GM18867 (cell line): ENCODE measurements around the gene TMEM101.
"Not testable (repeated sequence)": the region's sequence is repeated elsewhere in the genome, so short reads cannot be mapped to it uniquely, and the experiment has no call there.

ENCODE experiments used
- ATAC-seq: cut with Tn5 transposase; IDR thresholded peaks from one replicate; pipeline ENCODE4 v1.9.1; 2021; ENCODE audit warnings: mild to moderate bottlenecking, moderate library complexity; ENCODE audit not compliant: unreplicated experiment

Gene TMEM101

DNA sequence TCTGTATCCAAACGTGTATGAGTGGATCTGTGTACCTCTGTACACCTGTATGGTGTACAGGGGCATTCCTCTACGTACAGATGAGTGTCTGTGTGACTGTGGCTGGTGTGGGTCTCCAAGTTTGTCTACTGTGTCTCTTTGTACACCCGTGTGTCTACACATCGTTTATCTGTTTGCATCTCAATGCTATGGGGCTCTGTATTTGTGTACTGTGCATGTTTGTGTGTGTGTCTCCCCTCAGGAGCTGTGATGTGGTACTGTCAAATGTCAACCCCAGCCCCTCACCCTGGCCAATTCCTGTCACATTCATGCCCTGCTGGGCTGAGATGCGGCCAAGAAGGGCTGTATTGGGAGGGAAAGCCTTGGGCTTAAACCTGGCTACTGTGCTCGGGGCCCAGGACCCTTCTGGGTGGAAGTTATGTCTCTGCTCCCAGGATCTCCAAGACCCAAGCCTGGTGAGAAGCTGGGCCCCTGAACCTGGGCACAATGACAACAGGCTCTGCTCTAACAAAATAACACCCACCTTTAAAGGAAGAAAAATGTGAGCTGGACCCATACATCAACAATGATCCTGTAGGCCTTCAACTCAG lies 13.8 kb downstream of the TMEM101 start:
- ATAC-seq: no peak

DNA sequence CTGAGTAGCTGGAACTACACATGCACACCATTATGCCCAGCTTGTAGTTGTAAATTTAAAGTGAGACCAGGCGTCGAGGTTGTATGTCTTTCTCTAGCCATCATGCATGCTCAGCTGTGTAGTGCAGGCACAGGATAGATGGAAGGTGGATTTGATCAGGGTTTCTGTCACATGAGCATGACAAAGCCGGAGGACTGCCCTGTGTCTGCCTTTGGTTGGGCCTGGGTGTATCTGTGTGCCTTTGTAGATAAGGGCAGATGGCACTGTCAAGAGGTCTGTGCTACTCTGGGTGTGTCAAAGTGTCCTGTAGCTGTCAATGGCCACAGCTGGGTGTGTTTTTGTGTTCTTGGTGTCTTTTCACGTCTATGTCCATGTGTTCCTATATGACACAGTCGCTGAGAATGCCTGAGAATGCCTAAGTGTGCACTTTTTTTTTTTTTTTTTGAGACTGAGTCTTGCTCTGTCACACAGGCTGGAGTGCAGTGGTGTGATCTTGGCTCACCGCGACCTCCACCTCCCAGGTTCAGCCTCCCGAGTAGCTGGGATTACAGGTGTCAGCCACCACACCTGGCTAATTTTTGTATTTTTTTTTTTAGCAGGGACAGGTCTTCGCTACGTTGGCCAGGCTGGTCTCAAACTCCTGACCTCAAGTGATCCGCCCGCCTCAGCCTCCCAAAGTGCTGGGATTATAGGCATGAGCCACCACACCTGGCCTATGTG lies 14.5 kb downstream of the TMEM101 start:
- no peak for ATAC-seq

DNA sequence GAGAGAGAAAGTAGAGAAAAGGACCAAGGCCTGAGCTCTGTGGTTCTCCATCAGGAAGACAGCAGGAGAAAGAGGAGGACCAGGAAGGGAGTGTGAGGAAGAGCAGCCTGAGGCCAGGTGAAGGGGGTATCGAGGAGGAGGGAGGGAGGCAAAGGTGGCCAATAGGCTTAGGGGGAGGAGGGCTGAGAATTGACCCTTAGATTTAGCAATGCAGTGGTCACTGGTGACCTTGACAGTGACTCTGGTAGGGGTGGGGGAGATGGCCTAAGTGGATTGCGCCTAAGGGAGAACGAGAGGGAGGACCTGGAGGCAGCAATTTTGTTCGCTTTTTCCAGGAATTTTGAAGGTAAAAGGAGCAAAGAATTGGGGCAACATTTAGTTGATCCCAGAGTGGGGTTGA lies 15.7 kb downstream of the TMEM101 start:
- no peak for ATAC-seq

DNA sequence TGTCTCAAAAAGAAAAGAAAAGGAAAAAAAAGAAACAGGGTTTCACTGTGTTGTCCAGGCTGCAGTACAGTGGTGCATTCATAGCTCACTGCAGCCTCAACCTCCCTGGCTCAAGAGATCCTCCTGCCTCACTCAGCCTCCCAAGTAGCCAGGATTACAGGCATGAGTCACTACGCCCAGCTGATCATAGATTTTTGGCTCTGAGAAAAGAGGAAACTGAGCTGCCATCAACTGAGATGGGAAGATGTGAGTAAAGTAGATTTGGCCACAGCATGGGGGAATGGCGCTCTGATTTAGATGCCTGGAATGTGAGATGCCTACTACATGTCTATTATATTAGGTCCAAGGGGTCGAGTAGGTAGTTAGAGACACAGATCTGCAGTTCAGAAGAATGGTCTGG lies 16.2 kb downstream of the TMEM101 start:
- no peak for ATAC-seq

DNA sequence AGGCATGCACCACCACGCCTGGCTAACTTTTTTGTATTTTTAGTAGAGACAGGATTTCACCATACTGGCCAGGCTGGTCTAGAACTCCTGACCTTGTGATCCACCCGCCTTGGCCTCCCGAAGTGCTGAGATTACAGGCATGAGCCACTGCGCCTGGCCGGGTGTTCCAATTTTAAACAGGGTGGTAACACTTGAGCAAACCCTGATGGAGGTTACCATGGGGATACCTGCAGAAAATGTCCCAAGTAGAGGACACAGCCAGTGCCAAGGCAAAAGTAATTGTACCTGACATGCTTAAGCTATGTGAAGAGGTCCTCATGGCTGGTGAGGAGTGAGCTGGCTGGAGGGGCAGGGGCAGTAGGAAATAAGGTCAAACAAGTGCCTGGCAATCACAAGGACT lies 17.6 kb downstream of the TMEM101 start:
- ATAC-seq: not testable (repeated sequence)

DNA sequence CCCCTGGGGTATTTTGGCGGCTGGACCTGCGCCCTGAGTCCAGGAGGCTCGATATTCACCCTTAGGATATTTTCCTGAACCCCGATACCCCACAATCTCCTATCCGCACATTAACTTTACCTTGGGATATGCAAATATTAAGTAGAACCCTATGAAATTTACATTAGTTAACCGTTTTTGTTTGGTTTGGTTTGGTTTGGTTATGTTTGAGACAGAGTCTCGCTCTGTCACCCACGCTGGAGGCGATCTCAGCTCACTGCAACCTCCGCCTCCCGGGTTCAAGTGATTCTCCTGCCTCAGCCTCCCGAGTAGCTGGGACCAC lies 19.7 kb downstream of the TMEM101 start:
- ATAC-seq: no peak

DNA sequence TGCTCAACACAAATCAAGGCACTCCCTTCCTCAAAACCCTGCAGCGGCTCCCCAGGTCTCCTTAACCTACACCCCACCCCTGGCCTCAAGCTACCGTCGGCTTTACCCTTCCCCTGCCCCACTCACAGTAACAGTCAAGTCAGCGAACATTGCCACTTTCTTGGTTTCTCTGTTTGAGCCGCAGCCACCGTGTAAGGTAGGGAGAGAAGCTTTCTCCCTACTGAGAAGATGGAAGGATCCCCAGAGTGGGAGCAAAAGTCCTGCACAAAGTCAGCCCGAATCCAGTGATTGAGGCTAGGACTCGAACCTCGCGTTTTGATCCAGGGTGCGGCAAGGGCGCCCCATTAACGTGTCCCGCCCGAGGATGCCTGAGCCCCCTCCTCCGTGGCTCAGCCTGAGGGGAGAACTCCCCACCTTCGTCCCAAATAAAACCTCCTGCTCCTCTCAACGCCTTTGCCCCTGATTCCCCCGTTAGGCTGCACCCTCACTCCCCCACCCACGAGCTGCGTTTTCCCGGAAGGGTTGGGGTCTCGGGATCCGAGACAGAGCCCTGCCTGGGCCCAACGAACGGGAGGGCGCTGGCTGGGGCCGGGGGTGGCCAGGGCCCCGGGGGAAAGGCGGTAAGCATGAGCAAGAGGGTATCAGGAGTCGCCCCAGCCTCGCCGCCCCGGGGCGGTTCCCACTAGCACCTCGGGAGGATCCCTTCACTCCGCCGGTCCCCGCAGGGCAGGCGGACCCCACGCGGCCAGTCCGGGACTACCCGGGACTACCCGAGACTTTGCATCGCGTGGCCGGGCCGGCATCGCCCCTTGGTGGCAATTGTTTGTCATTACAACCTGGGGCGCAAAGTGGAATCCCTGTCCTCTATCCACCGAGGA lies 20.3 kb downstream of the TMEM101 start:
- no peak for ATAC-seq

DNA sequence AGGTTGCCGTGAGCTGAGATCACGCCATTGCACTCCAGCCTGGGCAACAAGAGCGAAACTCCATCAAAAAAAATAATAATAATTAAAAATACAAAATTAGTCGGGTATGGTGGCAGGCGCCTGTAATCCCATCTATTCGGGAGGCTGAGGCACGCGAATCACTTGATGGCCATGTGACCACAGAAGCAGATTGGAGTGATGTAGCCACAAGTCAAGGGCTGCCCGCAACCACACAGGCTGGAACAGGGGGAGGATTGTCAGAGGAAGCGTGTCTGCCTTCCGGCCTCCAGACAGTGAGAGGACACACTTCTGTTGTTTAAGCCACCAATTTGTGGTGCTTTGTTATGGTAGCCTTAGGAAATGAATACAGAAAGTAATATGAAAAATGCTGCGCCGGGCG lies 22.1 kb downstream of the TMEM101 start:
- ATAC-seq: no peak

DNA sequence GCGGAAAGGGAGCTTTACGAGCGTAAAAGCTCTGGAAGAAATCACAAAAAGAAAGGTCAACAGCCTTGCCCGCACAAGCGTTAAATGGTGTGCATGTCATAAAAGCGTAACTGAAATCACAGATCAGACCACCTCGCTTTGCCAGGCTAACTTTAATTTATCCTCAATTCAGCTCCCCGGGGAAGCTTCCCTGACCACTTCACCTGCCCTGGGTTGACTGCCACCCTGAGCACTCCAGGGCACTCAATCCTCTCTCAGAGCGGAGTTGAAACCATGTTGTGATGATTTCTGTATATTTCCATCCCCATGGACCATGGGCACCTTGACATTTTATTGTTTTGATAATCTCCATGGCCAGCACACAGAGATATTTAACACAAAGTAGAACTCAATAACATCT lies 26.5 kb downstream of the TMEM101 start:
- ATAC-seq: no peak

DNA sequence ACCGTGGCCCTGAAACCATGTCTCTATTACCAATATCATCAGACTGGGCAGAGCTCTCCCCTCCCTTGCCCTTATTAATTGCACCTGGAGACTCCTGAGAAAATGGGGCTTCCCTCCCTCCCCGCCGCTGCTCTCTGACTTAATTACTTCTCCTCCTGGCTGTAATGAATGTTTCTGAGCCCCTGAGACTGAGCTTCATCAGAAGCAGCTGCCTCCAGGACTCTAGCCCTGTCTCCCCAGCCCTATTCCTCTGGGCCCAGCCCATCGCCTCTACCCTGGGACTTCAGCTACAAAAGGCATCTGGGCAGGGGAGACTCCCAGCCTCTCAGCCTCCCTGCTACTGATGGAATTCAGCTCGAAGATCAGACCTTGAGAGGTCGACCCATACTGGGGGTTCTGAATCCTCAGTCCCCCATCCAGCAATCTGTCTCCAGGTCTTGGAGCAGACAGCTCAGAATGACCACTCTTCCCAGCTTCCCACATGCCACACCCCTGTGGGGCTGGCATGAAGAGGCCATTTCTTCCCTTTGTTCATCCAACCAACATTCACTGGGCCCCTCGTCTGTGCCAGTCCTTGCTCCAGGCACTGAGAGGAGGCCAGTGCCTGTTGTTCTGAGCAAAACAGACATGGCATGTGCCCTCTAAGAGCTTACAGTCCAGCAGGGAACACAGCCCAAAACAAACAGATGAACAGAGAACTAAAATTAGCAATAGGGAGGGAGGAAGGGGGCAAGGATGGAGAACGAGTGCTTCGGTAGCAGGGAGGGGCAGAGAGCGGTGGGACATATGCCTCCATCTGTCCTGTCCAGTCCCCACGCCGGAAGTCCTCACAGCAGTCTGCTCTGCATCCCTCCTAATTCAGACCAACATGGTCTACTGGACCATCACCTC lies 27.4 kb downstream of the TMEM101 start:
- ATAC-seq: no peak

DNA sequence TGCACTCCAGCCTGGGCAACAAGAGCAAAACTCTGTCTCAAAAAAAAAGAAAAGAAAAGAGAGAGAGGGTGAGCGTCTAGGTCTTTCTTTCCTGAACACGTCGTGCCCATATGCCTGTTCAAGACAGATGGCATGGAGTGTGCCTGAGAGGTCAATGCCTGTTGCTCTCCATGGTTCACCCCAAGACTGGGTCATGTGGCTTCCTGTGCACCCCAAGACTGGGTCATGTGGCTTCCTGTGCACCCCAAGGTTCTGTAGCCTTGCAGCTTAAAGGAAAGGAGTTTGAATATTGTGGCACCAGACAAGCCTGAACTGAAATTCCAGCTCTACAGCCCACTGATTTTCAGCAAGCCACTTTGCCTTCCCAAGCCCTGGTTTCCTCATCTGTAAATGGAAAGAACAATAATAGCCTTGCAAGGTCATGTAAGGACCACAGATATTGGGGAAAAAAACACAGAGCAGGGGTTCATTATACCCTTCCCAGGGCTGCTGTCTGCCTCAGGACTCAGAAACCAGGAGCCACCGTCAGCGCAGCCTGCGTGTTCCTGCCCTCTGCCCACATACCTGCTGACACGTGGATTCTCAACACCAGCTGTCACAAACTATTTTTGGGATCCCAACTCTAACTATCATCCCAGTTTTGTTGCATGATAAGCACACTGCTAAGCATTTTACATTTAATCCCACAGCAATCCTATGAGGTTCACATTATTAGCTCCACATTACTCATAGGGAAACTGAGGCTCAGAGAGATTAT lies 28.4 kb downstream of the TMEM101 start:
- ATAC-seq: no peak

DNA sequence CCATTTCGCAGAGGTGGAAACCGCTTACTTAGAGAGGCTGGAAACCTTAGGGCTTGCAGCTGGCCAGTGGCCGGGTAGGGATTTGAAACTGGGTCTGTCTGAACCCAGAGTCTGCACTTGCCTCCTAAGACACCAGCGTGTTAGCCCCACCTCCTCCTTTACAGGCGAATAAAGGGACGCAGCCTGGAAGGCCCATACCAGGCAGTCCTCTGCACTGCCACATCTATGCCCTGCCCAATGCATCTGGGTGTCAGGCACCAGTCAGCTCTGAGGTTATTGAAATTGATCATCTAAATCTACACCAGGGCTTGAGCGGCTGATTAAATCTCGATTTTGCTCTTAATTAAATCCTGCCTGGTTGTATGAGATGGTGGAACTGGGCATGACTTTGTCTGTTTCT lies 30.2 kb downstream of the TMEM101 start:
- ATAC-seq: no peak

DNA sequence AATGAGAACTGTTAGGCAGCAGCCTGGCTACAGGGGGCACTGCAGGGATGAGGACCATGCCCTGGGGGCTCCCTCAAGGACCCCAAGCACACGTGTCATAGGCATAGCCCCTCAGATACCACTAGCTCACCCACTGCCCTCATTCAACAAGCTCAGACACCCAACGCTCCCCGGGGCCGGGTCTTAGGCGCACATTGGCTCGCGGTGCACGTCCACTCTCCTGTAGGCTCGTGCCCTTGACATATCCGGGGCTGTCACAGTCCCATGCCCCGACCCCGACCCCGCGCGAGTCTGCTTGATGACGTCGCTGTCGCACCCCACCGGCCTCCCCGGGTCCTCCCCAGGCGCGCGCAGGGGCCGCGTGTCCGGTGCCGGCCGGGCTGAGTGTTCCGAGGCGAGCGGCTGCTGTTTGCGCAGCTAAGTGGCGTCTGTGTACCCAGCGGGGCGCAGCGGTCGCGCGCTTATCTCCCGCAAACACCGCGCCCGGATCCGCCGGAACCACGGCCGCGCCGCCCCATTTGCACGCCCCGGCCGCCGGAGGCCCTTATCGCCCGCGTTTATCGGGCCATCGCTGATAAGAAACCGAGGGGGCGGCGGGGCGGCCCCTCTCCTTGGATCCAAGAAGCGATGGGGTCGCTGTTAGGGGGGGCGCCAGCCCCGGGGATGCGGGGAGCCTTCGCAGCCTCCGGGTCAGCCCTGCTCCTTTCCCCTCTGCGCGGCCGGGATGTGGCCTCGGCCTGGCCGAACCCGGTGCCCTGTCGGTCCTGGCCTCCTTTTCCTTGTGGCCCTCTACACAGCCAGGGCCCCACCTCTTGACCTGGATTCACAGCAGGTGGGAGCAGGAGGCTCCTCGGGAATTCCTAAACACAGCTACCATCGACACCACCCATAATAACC lies 31.0 kb downstream of the TMEM101 start:
- ATAC-seq: no peak

DNA sequence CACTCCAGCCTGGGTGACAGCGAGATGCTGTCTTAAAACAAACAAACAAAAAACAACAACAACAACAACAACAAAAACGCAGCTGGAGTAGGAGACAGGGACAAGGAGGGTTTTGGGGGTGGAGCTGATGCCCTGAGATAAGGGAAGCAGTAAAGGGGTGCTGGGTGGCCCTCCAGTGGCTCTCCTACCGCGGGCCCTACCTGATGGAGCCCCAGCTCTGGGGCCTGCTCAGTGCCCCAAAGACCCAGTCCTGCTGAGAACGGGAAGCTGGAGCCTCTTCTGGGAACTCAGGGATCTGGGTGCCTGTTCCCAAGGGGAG lies 31.6 kb downstream of the TMEM101 start:
- ATAC-seq: no peak

DNA sequence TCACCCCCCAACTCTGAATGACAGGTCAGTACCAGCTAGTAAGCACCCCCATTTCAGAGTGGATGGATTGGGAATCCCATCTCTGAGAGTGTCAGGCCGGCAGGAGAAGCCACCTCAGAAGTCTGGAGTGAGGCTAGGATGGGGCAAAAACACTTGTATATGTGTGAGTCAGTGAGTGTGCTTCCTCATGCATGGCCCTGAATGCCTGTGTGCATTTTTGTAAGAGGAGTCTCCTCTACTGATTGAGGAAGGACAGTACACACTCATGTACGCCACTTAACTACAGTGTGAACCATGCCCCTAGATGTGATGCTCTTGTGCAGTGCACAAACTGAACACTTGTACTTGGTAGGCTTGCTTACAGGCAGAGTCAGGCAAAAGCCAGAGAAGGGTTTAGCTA lies 32.6 kb downstream of the TMEM101 start:
- ATAC-seq: no peak

DNA sequence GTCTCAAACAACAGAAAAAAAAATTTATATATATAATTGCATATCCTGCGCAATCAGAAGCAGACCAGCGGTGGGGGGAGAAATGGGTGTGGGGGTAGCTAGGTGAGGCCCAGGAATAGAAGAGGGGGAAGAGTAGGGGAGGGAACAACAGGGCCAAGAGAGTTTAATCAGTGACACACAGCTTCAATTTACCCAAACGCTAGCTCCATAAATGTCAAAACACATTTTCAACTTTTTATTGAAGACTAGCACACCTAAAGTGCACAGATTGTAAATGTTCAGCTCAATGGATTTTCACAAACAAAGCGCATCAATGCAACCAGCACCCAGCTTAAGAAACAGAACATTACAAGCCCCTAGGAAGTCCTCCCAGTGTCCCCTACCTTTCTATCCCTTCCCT lies 35.1 kb downstream of the TMEM101 start:
- ATAC-seq: no peak

DNA sequence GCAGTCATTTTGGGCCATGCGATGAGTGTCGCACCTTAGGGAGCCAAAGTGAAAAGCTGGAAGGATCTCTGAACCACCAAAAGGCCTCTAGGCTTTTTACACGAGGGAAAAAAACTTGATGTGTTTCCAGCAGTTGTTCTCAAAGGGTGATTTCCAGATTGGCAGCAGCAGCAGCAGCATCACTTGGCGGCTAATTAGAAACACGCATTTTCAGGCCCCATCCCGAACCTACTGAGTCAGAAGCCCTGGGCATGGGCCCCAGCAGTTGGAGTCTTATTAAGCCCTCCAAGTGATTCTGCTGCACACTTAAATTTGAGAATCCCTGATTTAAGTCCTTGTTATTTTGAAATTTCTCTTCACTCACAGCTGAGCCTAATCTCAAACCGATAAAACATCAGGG lies 35.8 kb downstream of the TMEM101 start:
- ATAC-seq: no peak

DNA sequence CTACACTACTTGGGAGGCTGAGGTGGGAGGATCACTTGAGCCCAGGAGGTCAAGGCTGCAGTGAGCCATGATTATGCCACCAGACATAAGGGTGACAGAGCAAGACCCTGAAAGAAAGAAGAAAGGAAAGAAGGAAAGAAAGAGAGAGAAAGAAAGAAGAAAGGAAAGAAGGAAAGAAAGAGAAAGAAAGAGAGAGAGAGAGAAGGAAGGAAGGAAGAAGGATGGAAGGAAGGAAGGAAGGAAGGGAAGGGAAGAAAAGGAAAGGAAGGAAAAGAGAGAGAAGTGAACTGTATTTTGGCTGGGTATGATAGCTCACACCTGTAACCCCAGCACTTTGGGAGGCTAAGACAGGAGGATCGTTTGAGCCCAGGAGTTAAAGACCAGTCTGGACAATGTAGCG lies 36.7 kb downstream of the TMEM101 start:
- ATAC-seq: no peak

DNA sequence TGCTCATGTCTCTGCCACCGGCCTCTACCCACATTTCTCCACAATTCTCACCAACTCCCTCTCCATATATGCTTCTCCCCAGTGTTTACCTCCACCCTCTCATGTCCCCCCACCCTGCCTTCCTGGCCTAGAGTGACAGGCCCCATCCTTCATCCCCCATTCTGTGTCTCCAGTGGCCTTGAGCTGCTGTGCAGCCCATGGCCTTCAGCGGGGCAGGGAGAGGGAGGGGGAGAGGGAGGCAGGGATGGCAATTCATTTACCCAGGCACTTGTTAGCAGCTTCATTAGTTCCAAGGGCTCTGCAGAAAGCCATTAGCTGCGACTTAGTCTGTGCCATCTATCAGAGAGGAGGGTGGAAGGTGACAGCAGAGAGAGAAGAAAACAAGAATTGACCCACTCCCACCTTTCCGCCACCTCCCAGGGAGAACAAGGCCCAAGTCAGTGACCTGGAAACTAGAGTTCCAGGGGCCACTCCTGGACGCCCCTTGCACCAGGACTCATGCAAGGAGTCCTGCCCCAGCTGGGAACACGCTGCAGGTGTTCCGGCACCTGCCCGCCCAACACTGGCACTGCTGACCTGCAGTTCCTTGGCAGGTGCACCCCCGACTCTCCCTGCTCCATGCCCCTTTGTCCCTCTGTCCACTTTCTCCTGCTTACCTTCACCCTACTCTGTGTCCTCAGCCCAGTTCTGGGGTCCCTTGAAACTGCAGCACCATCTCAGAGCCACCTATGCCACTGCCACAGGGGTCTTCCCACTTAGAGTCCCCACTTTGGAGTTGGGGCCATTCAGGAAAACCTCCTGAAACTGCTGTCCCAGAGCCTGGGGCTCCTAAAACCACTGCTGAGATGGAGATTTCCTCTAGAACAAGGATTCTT lies 37.6 kb downstream of the TMEM101 start:
- no peak for ATAC-seq
